RPMI8226 (cell line): ENCODE results near the gene ULK4.
"Not testable (repeated sequence)": the region's sequence is repeated elsewhere in the genome, so short reads cannot be mapped to it uniquely, and the experiment has no call there.

ENCODE experiments used
- DNase-seq: peaks from one replicate; pipeline ENCODE4 v3.0.0-alpha.2; 2015

ULK4 gene

DNA sequence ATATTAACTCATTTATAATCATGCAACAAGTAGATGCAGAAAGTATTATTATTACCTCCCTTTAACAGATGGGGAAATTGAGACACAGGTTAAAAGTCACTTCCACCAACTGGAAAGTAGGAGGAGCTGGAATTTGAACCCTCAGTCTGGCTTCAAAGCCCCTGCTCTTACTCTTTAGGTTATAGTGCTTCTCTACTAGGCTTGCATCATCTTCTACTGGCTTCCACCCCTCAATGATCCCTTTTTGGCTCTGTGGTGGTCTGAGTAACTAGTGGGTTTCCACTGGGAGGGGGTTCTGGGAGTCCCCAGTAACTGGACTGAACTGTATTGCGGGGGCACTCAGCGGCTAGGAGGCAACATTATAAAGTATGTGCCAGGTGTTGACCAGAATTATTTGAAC lies 671.6 kb downstream of the ULK4 start:
- DNase-seq = no peak

DNA sequence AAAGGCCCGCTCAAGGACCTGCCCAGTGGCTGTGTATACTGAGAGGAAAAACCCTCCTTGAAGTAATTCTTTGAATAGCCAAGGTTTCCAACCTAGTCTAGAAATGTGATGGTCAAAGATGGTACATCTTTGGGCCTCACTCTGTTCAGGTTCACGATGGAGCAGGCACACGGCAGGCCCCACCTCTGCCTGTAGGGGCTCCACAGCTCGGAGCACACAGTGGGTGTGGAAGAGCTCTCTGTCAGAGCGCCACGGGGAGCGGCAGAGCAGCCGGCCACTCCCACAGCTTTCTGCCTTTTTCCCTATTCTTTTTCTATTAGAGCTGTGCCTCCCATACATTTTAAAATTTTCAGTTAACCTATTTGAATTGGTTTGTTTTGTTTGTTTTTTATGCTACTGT lies 673.1 kb downstream of the ULK4 start:
- DNase-seq = no peak

- no peak for DNase-seq
These were observed 675.6 kb downstream of the ULK4 start for GRCh38 chr3:41286305-41286704.

DNA sequence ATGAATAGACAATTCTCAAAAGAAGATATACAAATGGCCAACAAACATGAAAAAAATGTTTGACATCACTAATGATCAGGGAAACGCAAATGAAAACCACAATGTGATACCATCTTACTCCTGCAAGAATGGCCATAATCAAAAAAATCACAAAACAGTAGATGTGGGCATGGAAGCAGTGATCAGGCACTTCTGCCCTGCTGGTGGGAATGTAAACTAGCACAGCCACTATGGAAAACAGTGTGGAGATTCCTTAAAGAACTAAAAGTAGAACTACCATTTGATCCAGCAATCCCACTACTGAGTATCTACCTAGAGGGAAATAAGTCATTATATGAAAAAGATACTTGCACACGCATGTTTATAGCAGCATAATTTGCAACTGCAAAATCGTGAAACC lies 677.0 kb downstream of the ULK4 start:
- DNase-seq = not testable (repeated sequence)

- DNase-seq = no peak
These were observed 684.0 kb downstream of the ULK4 start for GRCh38 chr3:41277790-41278465.

DNA sequence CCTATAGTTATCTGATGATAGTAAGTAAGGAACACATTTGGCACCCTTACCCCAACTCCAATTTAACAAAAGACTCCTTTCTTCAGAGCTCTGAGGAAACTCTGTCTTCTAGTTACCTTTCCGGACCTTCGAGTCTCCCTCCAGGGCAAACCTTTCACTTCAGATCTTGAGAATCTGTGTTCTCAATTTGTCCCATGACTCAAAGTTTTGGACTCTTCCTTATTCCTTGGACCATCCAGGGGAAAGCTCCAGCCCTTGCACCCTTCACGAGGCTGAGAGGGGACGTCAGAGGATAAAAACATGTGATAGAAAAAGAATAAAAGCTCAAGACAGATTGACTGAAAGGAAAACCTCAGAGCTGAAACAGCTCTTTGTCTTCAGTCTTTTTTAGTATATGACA lies 685.7 kb downstream of the ULK4 start:
- no peak for DNase-seq

GRCh38 chr3:41274944-41275668 lies 686.8 kb downstream of the ULK4 start:
- no peak for DNase-seq

DNA sequence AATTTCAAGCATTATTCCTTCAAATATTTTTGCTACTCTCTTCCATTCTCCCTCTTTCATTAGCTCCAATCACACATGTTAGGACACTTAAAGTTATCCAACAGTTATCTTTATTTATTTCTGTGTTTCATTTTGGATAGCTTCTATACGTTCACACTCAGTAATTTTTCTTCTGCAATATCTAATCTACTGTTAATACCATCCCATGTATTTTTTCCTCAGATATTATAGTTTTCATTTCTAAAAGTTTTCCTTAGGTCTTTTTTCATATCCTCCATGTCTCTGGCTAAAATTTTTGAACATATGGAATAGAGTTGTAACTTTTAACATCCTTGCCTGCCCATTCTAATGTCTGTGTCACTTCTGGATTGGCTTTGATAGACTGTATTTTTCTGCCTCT lies 689.2 kb downstream of the ULK4 start:
- no peak for DNase-seq

- no peak for DNase-seq
These were observed 693.8 kb downstream of the ULK4 start for GRCh38 chr3:41267975-41268640.

GRCh38 chr3:41265823-41266273 lies 696.1 kb downstream of the ULK4 start:
- no peak for DNase-seq

DNA sequence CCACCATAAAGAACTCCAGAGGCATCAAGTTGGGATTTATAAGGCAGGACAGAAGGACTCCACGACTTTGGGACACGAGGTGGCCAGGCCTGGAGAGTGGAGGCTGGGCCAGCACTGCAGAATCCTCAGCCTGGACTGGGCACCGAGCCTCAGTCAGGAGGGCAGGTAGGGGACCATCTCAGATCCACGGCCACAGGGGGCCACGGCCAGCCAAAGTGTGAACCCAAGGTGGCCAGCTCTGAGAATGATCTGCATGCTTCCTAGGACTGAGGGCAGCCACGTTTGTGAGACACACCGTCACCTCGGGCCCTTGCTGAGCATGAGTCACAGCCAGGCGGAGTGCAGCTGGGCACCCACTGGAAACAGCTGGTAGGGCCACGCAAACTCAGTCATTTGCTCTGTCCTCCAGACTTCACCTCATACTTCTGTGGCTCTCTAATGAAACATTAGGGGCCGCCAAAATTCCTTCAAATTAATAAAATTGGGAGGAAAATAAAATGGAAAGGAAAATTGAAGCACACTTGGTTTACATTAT lies 696.8 kb downstream of the ULK4 start:
- no peak for DNase-seq

GRCh38 chr3:41260063-41260450 lies 701.8 kb downstream of the ULK4 start:
- DNase-seq = no peak

DNA sequence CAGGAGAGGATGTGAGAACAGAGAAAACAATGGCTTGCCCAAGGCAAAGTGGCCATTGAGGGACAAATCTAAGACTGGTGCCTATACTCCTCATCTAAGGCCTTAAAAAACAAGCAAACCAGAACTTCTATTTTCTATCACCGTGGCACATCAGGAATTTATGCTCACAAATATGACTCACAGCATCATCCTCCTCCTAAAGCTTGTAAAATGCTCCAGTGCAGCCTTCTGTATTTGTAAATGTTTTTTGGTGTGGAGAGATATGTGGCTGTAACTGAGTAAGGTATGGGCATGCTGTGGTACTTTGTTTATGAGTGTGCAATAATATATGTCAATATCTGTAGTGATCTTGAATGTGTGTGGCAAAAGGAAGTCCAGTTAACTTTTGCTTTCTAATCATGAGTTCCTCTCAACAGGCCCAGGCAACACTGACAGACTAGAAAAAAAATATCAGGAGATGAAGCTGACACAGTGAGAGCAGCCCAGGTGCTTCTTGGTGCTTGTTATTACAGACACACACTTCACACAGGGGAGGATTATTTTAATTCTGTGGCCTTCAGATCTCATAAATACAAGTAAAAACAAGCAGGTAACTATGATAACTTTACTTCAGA lies 702.3 kb downstream of the ULK4 start:
- DNase-seq = no peak

GRCh38 chr3:41258239-41258800 lies 703.6 kb downstream of the ULK4 start:
- DNase-seq = no peak

GRCh38 chr3:41251593-41251992 lies 710.3 kb downstream of the ULK4 start:
- no peak for DNase-seq

DNA sequence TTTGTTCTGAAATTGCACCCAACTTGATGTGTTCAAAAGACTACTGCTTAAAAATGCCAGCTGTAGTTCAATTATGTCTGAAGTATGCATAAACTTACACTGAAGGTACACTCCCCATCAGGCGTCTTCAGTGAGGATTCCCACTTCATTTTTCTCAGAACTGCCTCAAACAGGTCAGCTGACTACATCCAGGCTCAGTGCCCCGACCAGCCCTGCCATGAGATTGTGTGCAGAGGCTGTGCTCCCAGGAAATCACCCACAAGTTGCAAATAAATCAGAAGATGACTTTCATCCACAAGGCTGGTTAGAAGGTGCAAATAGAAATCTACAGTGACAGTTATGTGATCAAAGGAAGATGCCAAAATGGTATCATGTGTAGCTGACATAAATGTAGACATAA lies 711.1 kb downstream of the ULK4 start:
- DNase-seq = no peak

- no peak for DNase-seq
These were observed 712.6 kb downstream of the ULK4 start for GRCh38 chr3:41249318-41249717.

- DNase-seq = no peak
These were observed 713.4 kb downstream of the ULK4 start for GRCh38 chr3:41248525-41248924.

DNA sequence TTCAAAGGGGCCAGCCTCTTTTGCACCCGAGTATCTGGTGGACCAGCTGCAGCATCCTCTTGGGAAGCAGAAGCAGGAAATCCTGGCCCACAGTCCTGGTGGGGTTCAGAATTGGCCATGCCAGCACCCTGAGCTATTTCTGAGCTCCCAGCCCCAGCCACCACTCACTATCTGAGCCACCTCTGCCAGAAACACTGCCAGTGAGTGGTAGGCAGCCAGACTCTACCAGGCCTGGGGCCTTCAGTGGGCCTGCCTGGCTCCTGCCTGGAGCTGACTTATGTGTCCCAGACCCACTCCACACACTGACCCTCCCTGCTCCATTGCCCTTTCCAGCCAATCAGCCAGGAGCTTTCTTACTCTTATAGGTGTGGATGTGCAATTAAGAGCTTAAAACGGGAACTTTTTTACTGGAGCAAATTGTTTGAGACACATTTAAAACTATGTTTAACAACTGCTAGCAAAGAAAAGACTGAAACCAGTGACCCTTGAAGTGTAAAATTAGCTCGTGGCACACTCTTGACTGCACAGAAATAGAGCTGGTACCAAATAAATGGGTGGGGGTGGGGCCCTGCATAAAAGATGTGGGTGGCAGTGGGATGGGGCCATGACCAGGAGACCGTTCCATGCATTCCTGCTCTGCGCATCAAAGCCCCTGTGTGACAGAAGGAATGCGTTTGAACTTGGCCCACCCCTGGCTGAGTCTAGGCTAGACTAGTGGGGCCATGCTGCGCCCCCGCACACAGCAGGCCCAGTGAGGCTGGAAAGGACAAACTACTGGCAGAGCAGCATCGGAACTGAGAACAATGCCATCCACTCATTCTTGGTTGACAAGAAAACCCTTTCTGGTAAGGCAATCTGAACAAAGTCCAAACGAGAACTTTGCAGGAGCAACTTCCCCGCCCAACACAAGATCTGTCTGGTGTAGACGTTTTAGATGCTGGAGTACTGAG lies 714.6 kb downstream of the ULK4 start:
- no peak for DNase-seq

DNA sequence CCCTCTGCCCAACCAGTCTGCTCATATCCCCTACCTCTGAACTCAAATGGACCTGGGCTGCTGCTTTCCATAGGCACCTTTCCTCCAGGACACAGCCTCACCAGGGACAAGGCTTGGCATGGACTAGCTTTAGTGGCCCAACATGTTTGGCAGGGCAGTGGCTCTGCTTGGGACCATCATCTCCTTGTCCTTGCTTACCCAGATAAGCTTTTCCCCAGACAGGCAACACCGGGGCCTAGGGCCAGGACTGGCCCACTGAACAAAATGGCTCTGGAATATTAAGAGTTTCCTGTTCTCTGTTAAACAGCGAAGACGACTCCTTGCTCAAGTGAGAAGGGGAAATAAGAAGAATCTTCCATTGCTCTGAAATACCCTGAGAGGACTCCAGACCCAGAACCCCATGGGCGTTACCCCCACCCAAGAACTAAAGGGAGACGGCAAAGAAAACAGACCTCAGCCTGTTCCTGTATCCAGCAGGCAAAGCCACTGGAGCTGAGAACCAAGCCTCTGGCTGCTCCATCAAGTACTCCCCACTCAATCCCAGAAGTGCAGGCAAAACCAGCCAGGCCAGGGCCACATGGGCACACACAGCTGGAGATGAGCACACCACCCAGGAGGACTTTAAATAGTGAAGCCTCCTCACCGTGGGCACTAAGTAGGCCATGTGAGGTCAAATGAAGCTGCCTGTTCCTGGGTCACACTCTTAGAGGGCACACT lies 717.1 kb downstream of the ULK4 start:
- no peak for DNase-seq

- no peak for DNase-seq
These were observed 718.7 kb downstream of the ULK4 start for GRCh38 chr3:41243183-41243582.
